Fibroblast of the aortic adventitia (primary cell): ENCODE measurements around the gene DFFA. TPM values are rescaled to one million over a fixed set of nuclear protein-coding genes. Genes with fewer than 3 reads are reported as not detected.
"Not testable (repeated sequence)": the region's sequence is repeated elsewhere in the genome, so short reads cannot be mapped to it uniquely, and the experiment has no call there.

Source experiments
- DNase-seq: peaks from one replicate; pipeline ENCODE4 v3.0.0-alpha.2; 2010; ENCODE audit warnings: low read depth
- H3K4me3 ChIP-seq: 2 replicates; pipeline ENCODE4 v1.5.1; 2011; ENCODE audit warnings: low read depth, mild to moderate bottlenecking, control low read depth, low read length, moderate library complexity
- CTCF ChIP-seq: IDR thresholded peaks from 2 replicates; pipeline ENCODE4 v1.5.1; 2011; ENCODE audit warnings: mild to moderate bottlenecking, low read length, control low read depth, inconsistent platforms; ENCODE audit not compliant: insufficient read depth
- total RNA-seq: library from RNA; depleted of rRNA; stranded (reverse); fragments of >200 nt; gene quantifications from 2 replicates; pipeline ENCODE4 v1.2.3, GENCODE V29; 2012; ENCODE audit warnings: low replicate concordance

DFFA gene
- total RNA-seq, 1 donor: 36.6 TPM

DNA sequence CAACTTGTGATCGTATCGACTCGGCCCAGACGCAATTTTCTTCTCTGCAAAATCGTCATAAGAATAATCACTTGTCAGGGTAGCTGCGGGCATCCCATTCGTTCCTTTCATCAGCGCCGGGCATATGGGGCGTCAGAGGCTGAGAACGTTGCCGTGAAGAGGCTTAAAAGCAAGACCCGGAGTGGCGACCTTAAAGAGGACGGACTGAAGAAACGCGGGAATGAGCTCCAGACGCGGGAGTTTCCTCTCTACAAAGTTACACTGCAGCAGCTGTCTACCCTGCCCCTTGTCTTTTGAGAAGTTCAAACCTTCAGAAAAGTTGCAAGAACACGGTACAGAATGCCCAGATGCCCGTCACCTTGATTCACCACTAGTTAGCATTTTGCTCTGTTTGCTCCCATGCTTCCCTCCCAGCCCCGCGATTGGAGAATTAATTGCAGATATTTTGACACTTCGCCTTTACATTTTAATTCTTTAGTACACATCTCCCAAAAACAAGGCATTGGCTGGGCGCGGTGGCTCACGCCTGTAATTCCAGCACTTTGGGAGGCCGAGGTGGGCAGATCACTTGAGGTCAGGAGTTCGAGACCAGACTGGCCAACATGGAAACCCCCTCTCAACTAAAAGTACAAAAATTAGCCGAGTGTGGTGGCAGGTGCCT lies 41.1 kb downstream of the DFFA start:
- no peak for TF ChIP-seq CTCF
- H3K4me3 ChIP-seq: peak overlapping the region; percentile 89
- peak; percentile 38 for DNase-seq

GRCh38 chr1:10430216-10431069 lies 41.9 kb downstream of the DFFA start, which contains the start of gene CENPS:
Gene CENPS, plus strand, starts transcription at chr1:10430433. Its CDS starts 85 bp downstream, at chr1:10430518.
- DNase-seq: peak; percentile 81
- peak; percentile 80 for TF ChIP-seq CTCF
- peak within 1 kb of the TSS; percentile 89 for H3K4me3 ChIP-seq

GRCh38 chr1:10429868-10430215 lies 42.5 kb downstream of the DFFA start:
- peak; percentile 47 for DNase-seq
- H3K4me3 ChIP-seq: peak overlapping the region; percentile 89
- TF ChIP-seq CTCF: no peak

GRCh38 chr1:10428984-10429383 lies 43.3 kb downstream of the DFFA start:
- no peak for TF ChIP-seq CTCF
- no peak for DNase-seq
- H3K4me3 ChIP-seq: no peak overlapping the region

GRCh38 chr1:10426535-10426848 lies 45.8 kb downstream of the DFFA start:
- DNase-seq, H3K4me3 ChIP-seq: not testable (repeated sequence)

DNA sequence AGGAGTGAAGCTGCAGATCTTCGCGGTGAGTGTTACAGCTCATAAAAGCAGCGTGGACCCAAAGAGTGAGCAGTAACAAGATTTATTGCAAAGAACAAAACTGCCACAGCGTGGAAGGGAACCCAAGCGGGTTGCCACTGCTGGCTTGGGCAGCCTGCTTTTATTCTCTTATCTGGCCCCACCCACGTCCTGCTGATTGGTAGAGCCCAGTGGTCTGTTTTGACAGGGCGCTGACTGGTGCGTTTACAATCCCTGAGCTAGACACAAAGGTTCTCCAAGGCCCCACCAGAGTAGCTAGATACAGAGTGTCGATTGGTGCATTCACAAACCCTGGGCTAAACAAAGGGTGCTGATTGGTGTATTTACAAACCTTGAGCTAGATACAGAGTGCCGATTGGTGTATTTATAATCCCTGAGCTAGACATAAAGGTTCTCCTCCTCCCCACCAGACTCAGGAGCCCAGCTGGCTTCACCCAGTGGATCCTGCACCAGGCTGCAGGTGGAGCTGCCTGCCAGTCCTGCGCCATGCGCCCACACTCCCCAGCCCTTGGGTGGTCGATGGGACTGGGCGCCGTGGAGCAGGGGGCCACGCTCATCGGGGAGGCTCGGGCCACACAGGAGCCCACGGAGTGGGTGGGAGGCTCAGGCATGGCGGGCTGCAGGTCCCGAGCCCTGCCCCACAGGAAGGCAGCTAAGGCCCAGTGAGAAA lies 46.3 kb downstream of the DFFA start:
- not testable (repeated sequence) for DNase-seq, H3K4me3 ChIP-seq

DNA sequence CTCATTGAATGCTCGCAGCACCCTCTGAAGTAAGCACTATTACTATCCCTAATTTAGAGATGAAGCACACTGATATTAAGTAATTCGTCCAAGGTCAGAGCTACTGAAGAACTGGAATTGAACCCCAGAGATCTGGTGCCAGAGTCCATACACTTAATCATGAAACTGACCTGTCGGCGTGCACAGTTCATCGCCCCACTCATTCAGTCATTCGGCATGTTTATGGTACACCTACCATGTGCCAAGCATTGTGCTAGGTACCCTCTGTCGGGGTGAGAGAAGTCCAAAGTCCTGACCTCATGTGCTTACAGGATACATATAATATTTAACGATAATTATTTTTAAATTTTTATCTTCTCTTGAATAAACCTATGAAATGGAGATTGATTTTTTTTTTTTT lies 47.7 kb downstream of the DFFA start:
- no peak for TF ChIP-seq CTCF
- H3K4me3 ChIP-seq: no peak overlapping the region
- DNase-seq: no peak
